ENCODE data around the gene C3orf20. TPM values are rescaled to one million over a fixed set of nuclear protein-coding genes. Genes with fewer than 3 reads are reported as not detected.

The C3orf20 gene
- total and polyA plus RNA-seq, 2 of the 4 experiments (the other 2 are of a cell fraction) = not detected

- dilution Hi-C loops (cut with HindIII; ENCODE audit: low sequenced_read_pairs, unreplicated experiment) (no loop called here), intact Hi-C loops (cut with micrococcal nuclease) (no loop called here), in situ Hi-C loops (cut with MboI; ENCODE audit: low sequenced_read_pairs) (no loop called here)
- Histone ChIP-seq H3K4me3 (ENCODE audit: insufficient read depth, low read depth, low read length) (no peak overlapping the region), H4K91ac (ENCODE audit: insufficient read depth, low read depth, low read length) (no peak overlapping the region), H3K27ac (ENCODE audit: insufficient read depth, low read length) (no peak overlapping the region), H3K23ac (ENCODE audit: low read depth, low read length) (no peak overlapping the region), H3K9me1 (ENCODE audit: insufficient read depth, low read length) (no peaks in the 10 kb centered on the region), H2BK20ac (ENCODE audit: low read depth, low read length) (no peak overlapping the region), H2AK9ac (replicated peaks; ENCODE audit: low read depth, low read length, poor library complexity) (no peak overlapping the region), H4K8ac (ENCODE audit: low read depth in 2 of 2, low read length in 2 of 2) (no peak overlapping the region), H2AFZ (replicated peaks; ENCODE audit: low read length, poor library complexity) (no peak overlapping the region), H3K56ac (ENCODE audit: extremely low read depth, insufficient read depth, low read length) (no peak overlapping the region), H3K79me1 (ENCODE audit: low read depth in 1 of 2, low read length in 2 of 2) (no peaks in the 10 kb centered on the region), H2BK5ac (ENCODE audit: low read depth, low read length, poor library complexity, severe bottlenecking) (no peak overlapping the region), H4K20me1 (ENCODE audit: insufficient read depth, low read length) (no peaks in the 10 kb centered on the region; the same call in 1 of the 2 replicates), H3K36me3 (ENCODE audit: control insufficient read depth, insufficient read depth, low read length) (no peaks in the 10 kb centered on the region), H2BK120ac (ENCODE audit: low read depth, low read length) (no peak overlapping the region), H3K9ac (ENCODE audit: low read depth, low read length) (no peak overlapping the region), H3K4me2 (ENCODE audit: low read depth, low read length) (no peak overlapping the region), H3K9me3 (ENCODE audit: control insufficient read depth, insufficient read depth, low read length) (no peaks in the 10 kb centered on the region), H3K4ac (ENCODE audit: low read depth, low read length) (no peak overlapping the region), H3K18ac (ENCODE audit: low read depth, low read length) (no peak overlapping the region), H4K5ac (ENCODE audit: low read depth, low read length) (no peak overlapping the region), H3K4me1 (ENCODE audit: control insufficient read depth, insufficient read depth, low read length) (no peaks in the 10 kb centered on the region), H2AK5ac (ENCODE audit: low read depth, low read length) (no peak overlapping the region), H2BK15ac (ENCODE audit: low read depth, low read length) (no peak overlapping the region), H3K14ac (replicated peaks; ENCODE audit: low read depth, low read length) (no peak overlapping the region), H3K27me3 (ENCODE audit: control insufficient read depth, insufficient read depth, low read length) (peaks cover 1% of the 10 kb centered on the region; the same call in 1 of the 2 replicates)
- no peak for ATAC-seq (ENCODE audit: low read depth)
- no TSS peak for BruUV-seq (replicated peaks)
- CTCF ChIA-PET = no interaction called here
- no peak for DNase-seq
- TF ChIP-seq NFE2L2 (IDR thresholded peaks at IDR 0.05; ENCODE audit: low read depth, low read length) (no peak), RCOR1 (IDR thresholded peaks at IDR 0.05; ENCODE audit: insufficient replicate concordance, low read length) (no peak), MXI1 (IDR thresholded peaks at IDR 0.05; ENCODE audit: borderline replicate concordance, low read depth, low read length) (no peak), RAD21 (IDR thresholded peaks at IDR 0.05; ENCODE audit: low read length) (no peak), RFX5 (IDR thresholded peaks at IDR 0.05; ENCODE audit: low read depth, low read length) (no peak), CTCF (conservative IDR thresholded peaks at IDR 0.05; ENCODE audit: low read depth, low read length) (no peak), FOS (IDR thresholded peaks at IDR 0.05; ENCODE audit: low read depth, low read length) (no peak), SMC3 (IDR thresholded peaks at IDR 0.05; ENCODE audit: low read depth, low read length) (no peak), CHD1 (IDR thresholded peaks at IDR 0.05; ENCODE audit: low read depth, low read length) (no peak), BHLHE40 (IDR thresholded peaks at IDR 0.05; ENCODE audit: low read depth, low read length) (no peak), POLR2A (IDR thresholded peaks at IDR 0.05; ENCODE audit: low read depth, low read length) (no peak), CEBPB (IDR thresholded peaks at IDR 0.05; ENCODE audit: low read depth, low read length) (no peak), USF2 (IDR thresholded peaks at IDR 0.05; ENCODE audit: low read depth, low read length) (no peak), MAFK (IDR thresholded peaks at IDR 0.05; ENCODE audit: low read depth, low read length) (no peak), ELK1 (IDR thresholded peaks at IDR 0.05; ENCODE audit: borderline replicate concordance, low read depth, low read length) (no peak)
- POLR2A ChIA-PET (ENCODE audit: unreplicated experiment) = no interaction called here
- WGBS, 2 experiments (ENCODE audit: extremely low coverage in 2 of 2, insufficient read length in 1 of 2) = 72% methylated on average over 5 of the region's 14 CpGs; no CpG with 5 or more reads in 1 of the 2 experiments
Measured at GRCh38 chr3:14757153-14757700, 82.3 kb downstream of the C3orf20 start.
